ENCODE results near the gene DEPP1.

- TF ChIP-seq CTCF (IDR thresholded peaks at IDR 0.05) (no peak), ZFX (IDR thresholded peaks at IDR 0.05; ENCODE audit: borderline replicate concordance) (no peak)
Measured at GRCh38 chr10:44988957-44989585, 10.5 kb upstream of the DEPP1 start.

Data from 22Rv1 (cell line).